H1 (cell line): ENCODE measurements around the gene RGS8. TPM values are rescaled to one million over a fixed set of nuclear protein-coding genes. Genes with fewer than 3 reads are reported as not detected.

ENCODE experiments used
- PHF8 ChIP-seq: fragments of 200-600 bp; sonication (generic); conservative IDR thresholded peaks from 2 replicates; pipeline ENCODE4 v1.7.1; 2012; ENCODE audit warnings: low read depth, mild to moderate bottlenecking, inconsistent platforms, low read length, moderate library complexity
- polyA plus RNA-seq, 7 experiments: library from polyadenylated mRNA; depleted of rRNA in 3 of 7; stranded (reverse) in 5 of 7; unstranded in 2 of 7; fragments of >200 nt in 5 of 7; fragments of 200-250 nt in 2 of 7; gene quantifications; 1 replicate in 5 of 7; 2 replicates in 1 of 7; 4 replicates in 1 of 7; pipeline versions ENCODE4 v1.2.1 to v1.2.3, GENCODE V29; 2011 to 2013; ENCODE audit warnings: missing spikeins in 2 of 7, mixed read lengths in 2 of 7
- total RNA-seq: library from RNA; stranded (reverse); fragmentation: NEBNext Ultra II Directional; extraction: Animal tissue kit (Norgen Biotek cat#: 25700); gene quantifications from 2 replicates; pipeline ENCODE4 v1.2.1, GENCODE V29; 2021
- TF ChIP-seq, protein P1 (sequence below): IDR thresholded peaks from 2 replicates; pipeline ENCODE4 v1.6.1; 2012; ENCODE audit warnings: inconsistent platforms

Gene RGS8
- total and polyA plus RNA-seq, 2 of the 8 experiments (the other 6 are each of a cell fraction or from before 2014, with no cell fraction given) = 0.13 to 0.23 TPM

DNA sequence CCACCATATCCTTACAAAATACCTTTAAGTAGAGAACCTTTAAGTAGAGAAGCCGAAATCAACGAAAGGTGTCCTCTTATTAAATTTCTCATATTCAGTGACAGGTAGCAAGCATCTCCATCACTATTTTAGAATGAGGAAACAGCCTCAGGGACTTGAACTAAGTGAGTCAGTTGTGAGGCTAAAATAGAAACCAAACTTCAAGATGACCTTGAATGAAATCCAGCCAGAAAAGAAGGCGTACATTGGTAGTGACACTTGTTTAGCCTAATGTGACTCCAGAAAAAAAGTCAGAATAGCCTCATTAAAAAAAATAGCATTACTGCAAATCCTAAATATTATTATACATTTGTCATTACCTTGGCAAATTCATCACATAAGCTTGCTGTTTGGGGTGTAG, 20.1 kb downstream of the RGS8 start (continued):
- no peak for TF ChIP-seq PHF8
- TF ChIP-seq, protein P1, sequence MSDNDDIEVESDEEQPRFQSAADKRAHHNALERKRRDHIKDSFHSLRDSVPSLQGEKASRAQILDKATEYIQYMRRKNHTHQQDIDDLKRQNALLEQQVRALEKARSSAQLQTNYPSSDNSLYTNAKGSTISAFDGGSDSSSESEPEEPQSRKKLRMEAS = no peak
